K562 (cell line): ENCODE measurements around the gene DYRK1A. TPM values are rescaled to one million over a fixed set of nuclear protein-coding genes. Genes with fewer than 3 reads are reported as not detected.
A peak's percentile ranks its signal among the peaks of the same experiment; 100 is the strongest.

ENCODE experiments used
- CBFA2T3 ChIP-seq: fragments of 450-650 bp; IDR thresholded peaks from 2 replicates; pipeline ENCODE4 v1.6.1; 2017
- CHD7 ChIP-seq: fragments of 200-600 bp; sonication (generic); IDR thresholded peaks from one replicate; pipeline ENCODE4 v1.6.1; 2012; ENCODE audit warnings: mild to moderate bottlenecking, low read depth, low read length, inconsistent platforms
- CREB3 ChIP-seq: fragments of 450-650 bp; conservative IDR thresholded peaks from 2 replicates; pipeline ENCODE4 v1.6.1; 2016; ENCODE audit warnings: missing genetic modification characterization, low read depth, mild to moderate bottlenecking, missing compliant biosample characterization, moderate library complexity
- FOXP1 ChIP-seq: sonication (generic); formaldehyde crosslinking; IDR thresholded peaks from 2 replicates; pipeline ENCODE4 v1.8.0; 2022; ENCODE audit warnings: mild to moderate bottlenecking, missing genetic modification reagents
- HCFC1 ChIP-seq: IDR thresholded peaks from 2 replicates; pipeline ENCODE4 v1.6.1; 2012; ENCODE audit warnings: low read depth, low read length, improper control_type of control experiment
- MBD2 ChIP-seq: sonication (generic); IDR thresholded peaks from 2 replicates; pipeline ENCODE4 v1.6.1; 2016; ENCODE audit warnings: low read depth, borderline replicate concordance
- NELFE ChIP-seq: IDR thresholded peaks from 2 replicates; pipeline ENCODE4 v1.6.1; 2011; ENCODE audit warnings: mild to moderate bottlenecking; ENCODE audit not compliant: insufficient read depth, insufficient read length
- NFE2 ChIP-seq: IDR thresholded peaks from 2 replicates; pipeline ENCODE4 v1.6.1; 2014; ENCODE audit warnings: antibody characterized with exemption, low read depth
- NFRKB ChIP-seq: fragments of 450-650 bp; IDR thresholded peaks from 2 replicates; pipeline ENCODE4 v1.6.1; 2016; ENCODE audit warnings: low read depth
- TAL1 ChIP-seq: fragments of 450-650 bp; IDR thresholded peaks from 2 replicates; pipeline ENCODE4 v1.6.1; 2016; ENCODE audit warnings: mild to moderate bottlenecking
- ZKSCAN3 ChIP-seq: fragments of 250-450 bp; sonication (Bioruptor Pico); IDR thresholded peaks from 2 replicates; pipeline ENCODE4 v1.4.0; 2020
- polyA plus RNA-seq, 8 experiments: library from polyadenylated mRNA; depleted of rRNA in 4 of 8; stranded (reverse) in 5 of 8; unstranded in 3 of 8; fragments of >200 nt; fragmentation: Nextera tagmentation in 2 of 8; fragmentation: Illumina TruSeq in 1 of 8; extraction: Ambion mirVana in 2 of 8; extraction: Trizol in 1 of 8; gene quantifications; 2 replicates each; pipeline versions ENCODE4 v1.2.1 to v1.2.3, GENCODE V29; 2011 to 2014; ENCODE audit warnings: inconsistent platforms in 1 of 8, missing spikeins in 1 of 8
- total RNA-seq, 7 experiments: library from RNA; depleted of rRNA in 6 of 7; stranded (reverse); fragments of >200 nt in 6 of 7; fragmentation: Illumina TruSeq in 2 of 7; extraction: Trizol in 2 of 7; gene quantifications; 2 replicates each; pipeline versions ENCODE4 v1.2.1 to v1.2.3, GENCODE V29; 2011 to 2021; ENCODE audit warnings: low replicate concordance in 1 of 7
- TF ChIP-seq, protein P1 (sequence below): sonication (generic); formaldehyde crosslinking; IDR thresholded peaks from 2 replicates; pipeline ENCODE4 v1.8.0; 2022; ENCODE audit warnings: mild to moderate bottlenecking, missing genetic modification reagents

DYRK1A gene
- total and polyA plus RNA-seq, 9 of the 15 experiments (the other 6 are each of a cell fraction or from before 2014, with no cell fraction given) = 3.7 to 64.8 (median 42.3) TPM

DNA sequence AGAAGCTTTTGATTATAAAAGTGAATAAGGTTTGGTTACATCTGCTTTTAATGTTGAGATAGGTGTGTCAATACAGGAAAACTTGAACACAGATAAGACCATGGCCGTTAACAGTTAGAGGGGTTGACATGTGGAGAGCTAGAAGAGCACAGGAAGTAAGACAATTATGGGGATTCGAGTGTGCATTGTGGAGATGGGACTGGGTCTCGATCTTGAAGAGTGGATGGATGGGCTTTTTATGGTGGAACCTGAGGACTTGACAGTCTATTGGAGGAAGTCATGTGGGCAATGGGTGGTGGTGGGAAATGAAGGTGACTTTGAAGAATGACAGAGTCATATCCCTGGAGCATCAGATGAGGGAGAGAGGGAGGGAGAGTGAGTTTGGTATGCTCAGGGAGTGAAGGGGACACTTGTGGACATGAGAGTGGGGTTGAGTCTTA is 12.1 kb downstream of the DYRK1A start (continued):
- TF ChIP-seq FOXP1 (CRISPR knock-in tag) (no peak), MBD2 (no peak), ZKSCAN3 (CRISPR knock-in tag) (no peak), NELFE (no peak), NFRKB (0 out of 2 replicates have a peak, but pooled peaks have one; percentile 11), CREB3 (tag) (no peak), HCFC1 (no peak), NFE2 (no peak), CHD7 (no peak), TAL1 (peak; percentile 9; the same call in 1 of the 2 replicates), CBFA2T3 (peak; percentile 63)
- TF ChIP-seq, protein P1, sequence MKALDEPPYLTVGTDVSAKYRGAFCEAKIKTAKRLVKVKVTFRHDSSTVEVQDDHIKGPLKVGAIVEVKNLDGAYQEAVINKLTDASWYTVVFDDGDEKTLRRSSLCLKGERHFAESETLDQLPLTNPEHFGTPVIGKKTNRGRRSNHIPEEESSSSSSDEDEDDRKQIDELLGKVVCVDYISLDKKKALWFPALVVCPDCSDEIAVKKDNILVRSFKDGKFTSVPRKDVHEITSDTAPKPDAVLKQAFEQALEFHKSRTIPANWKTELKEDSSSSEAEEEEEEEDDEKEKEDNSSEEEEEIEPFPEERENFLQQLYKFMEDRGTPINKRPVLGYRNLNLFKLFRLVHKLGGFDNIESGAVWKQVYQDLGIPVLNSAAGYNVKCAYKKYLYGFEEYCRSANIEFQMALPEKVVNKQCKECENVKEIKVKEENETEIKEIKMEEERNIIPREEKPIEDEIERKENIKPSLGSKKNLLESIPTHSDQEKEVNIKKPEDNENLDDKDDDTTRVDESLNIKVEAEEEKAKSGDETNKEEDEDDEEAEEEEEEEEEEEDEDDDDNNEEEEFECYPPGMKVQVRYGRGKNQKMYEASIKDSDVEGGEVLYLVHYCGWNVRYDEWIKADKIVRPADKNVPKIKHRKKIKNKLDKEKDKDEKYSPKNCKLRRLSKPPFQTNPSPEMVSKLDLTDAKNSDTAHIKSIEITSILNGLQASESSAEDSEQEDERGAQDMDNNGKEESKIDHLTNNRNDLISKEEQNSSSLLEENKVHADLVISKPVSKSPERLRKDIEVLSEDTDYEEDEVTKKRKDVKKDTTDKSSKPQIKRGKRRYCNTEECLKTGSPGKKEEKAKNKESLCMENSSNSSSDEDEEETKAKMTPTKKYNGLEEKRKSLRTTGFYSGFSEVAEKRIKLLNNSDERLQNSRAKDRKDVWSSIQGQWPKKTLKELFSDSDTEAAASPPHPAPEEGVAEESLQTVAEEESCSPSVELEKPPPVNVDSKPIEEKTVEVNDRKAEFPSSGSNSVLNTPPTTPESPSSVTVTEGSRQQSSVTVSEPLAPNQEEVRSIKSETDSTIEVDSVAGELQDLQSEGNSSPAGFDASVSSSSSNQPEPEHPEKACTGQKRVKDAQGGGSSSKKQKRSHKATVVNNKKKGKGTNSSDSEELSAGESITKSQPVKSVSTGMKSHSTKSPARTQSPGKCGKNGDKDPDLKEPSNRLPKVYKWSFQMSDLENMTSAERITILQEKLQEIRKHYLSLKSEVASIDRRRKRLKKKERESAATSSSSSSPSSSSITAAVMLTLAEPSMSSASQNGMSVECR (CRISPR knock-in tag) = no peak
